Measurements from ENCODE around the gene UGT1A1. TPM values are rescaled to one million over a fixed set of nuclear protein-coding genes. Genes with fewer than 3 reads are reported as not detected.

UGT1A1 gene
- total and polyA plus RNA-seq, 10 of the 15 experiments (the other 5 are each of a cell fraction or from before 2014, with no cell fraction given), result not detected

- no peak for TF ChIP-seq RAD51 (IDR thresholded peaks at IDR 0.05)
- TF ChIP-seq POLR2AphosphoS5 (IDR thresholded peaks at IDR 0.05; ENCODE audit: low read length), result no peak
- TF ChIP-seq USF2 (IDR thresholded peaks at IDR 0.05; ENCODE audit: borderline replicate concordance, low read depth, low read length), result no peak
- TF ChIP-seq CBX5 (IDR thresholded peaks at IDR 0.05; ENCODE audit: low read depth), result no peak
These were observed 61.1 kb downstream of the UGT1A1 start (continued) for GRCh38 chr2:233821196-233821595.

DNA sequence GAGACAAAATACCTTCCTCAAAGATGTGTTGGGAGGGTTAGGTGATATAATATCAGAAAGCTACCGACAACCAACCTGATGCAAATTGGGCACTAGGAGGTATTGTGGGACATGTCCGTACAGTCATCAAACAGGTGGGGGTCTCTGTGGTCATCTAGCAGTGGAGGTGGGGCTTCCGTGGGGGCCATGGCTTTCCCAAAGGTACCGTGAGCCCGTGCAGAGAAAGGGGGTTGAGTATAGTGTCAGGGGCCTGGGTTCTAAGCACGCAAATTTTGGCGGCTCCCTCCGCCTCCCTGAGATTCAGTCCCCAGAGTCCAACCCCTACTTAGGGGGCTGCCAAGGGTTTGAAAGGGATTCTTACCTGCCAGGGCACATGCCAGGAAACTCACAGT, 61.6 kb downstream of the UGT1A1 start:
- CTCF ChIA-PET, result no interaction called here
- no peak overlapping the region for H3K9ac ChIP-seq (ENCODE audit: control insufficient read depth, insufficient read depth, low read length)
- H3K4me3 ChIP-seq, result no peak overlapping the region

More for the DNA sequence above, 61.6 kb downstream of the UGT1A1 start:
- BruUV-seq (replicated peaks), result no TSS peak
- Histone ChIP-seq H3K36me3 (ENCODE audit: control insufficient read depth in 2 of 2, insufficient read depth in 2 of 2, low read length in 1 of 2) (no peaks in the 10 kb centered on the region), H3K79me2 (ENCODE audit: control insufficient read depth, insufficient read depth, low read length) (no peaks in the 10 kb centered on the region), H3K27ac (ENCODE audit: control insufficient read depth, insufficient read depth) (no peak overlapping the region), H4K20me1 (ENCODE audit: control insufficient read depth, insufficient read depth) (no peaks in the 10 kb centered on the region), H3K9me3 (replicated peaks; ENCODE audit: control insufficient read depth, insufficient read depth, low read length) (no peaks in the 10 kb centered on the region), H3K27me3 (replicated peaks in 1 of 2; ENCODE audit: control insufficient read depth in 2 of 2, insufficient read depth in 2 of 2, low read length in 1 of 2) (no peaks in the 10 kb centered on the region; a peak in 3 of 4 replicates), H3K4me2 (ENCODE audit: control insufficient read depth, insufficient read depth) (no peak overlapping the region), H2AFZ (ENCODE audit: control insufficient read depth, low read depth, low read length) (no peak overlapping the region), H3K4me1 (ENCODE audit: control insufficient read depth, insufficient read depth, low read length) (no peaks in the 10 kb centered on the region)
- DNase-seq (ENCODE audit: low read depth, low spot score), result no peak
- 27% methylated on average over 8 of the region's 8 CpGs for WGBS (ENCODE audit: insufficient coverage, insufficient replicate concordance, low lambda C conversion rate, missing lambda C conversion rate)
- intact Hi-C loops (cut with micrococcal nuclease; ENCODE audit: unreplicated experiment), result no loop called here
- ATAC-seq, result no peak
- no peak for FAIRE-seq
- ChIA-PET RAD21 (ENCODE audit: unreplicated experiment) (no interaction called here), POLR2A (no interaction called here), SMC1A (ENCODE audit: uncharacterized antibody, unreplicated experiment) (no interaction called here)
- TF ChIP-seq BCL11A (IDR thresholded peaks at IDR 0.05; ENCODE audit: low read depth, low read length) (no peak), EP300 (IDR thresholded peaks at IDR 0.05; ENCODE audit: borderline replicate concordance in 1 of 2, control insufficient read depth in 1 of 2, low read depth in 2 of 2, low read length in 2 of 2) (no peak), KDM1A (IDR thresholded peaks at IDR 0.05; ENCODE audit: borderline replicate concordance) (no peak), ZNF384 (IDR thresholded peaks at IDR 0.05; ENCODE audit: borderline replicate concordance, low read depth, low read length) (no peak), STAT1 (conservative IDR thresholded peaks at IDR 0.05) (no peak), E4F1 (IDR thresholded peaks at IDR 0.05; ENCODE audit: borderline replicate concordance, partially characterized antibody) (no peak), MEF2A (IDR thresholded peaks at IDR 0.05; ENCODE audit: insufficient read depth, low read depth, low read length) (no peak), FOS (IDR thresholded peaks at IDR 0.05; ENCODE audit: borderline replicate concordance, extremely low read depth, insufficient read length) (no peak), NFIC (IDR thresholded peaks at IDR 0.05; ENCODE audit: low read depth, low read length) (no peak), CREB1 (IDR thresholded peaks at IDR 0.05; ENCODE audit: low read depth) (no peak), IKZF1 (conservative IDR thresholded peaks at IDR 0.05) (no peak), RAD21 (IDR thresholded peaks at IDR 0.05; ENCODE audit: insufficient read depth, low read depth, low read length) (no peak), ZBED1 (IDR thresholded peaks at IDR 0.05; ENCODE audit: borderline replicate concordance) (no peak)
- in situ Hi-C loops (cut with MboI), result no loop called here

Data from GM12878 (cell line).